Activated CD8-positive, alpha-beta T cell treated with anti-CD3 and anti-CD28 coated beads for 36 hours (primary cell): ENCODE data around the gene AFMID. TPM values are rescaled to one million over a fixed set of nuclear protein-coding genes. Genes with fewer than 3 reads are reported as not detected.

ENCODE experiments used
- ATAC-seq: fragments of 200-7000 bp; cut with Tn5 transposase; one replicate; pipeline ENCODE4 v1.10.0; 2021; ENCODE audit warnings: mild to moderate bottlenecking, moderate library complexity
- CTCF ChIA-PET: fragments of 350-600 bp; sonication (Branson Sonifier 250); formaldehyde crosslinking; loops from one replicate; lab custom pipeline; 2021; ENCODE audit warnings: antibody characterized with exemption; lab: Charles Lee
- POLR2A ChIA-PET: fragments of 350-600 bp; sonication (Branson Sonifier 250); formaldehyde crosslinking; loops from one replicate; lab custom pipeline; 2021; ENCODE audit warnings: antibody characterized with exemption; lab: Charles Lee
- DNase-seq: peaks from one replicate; pipeline ENCODE4 v3.0.0-alpha.2; 2020
- H3K27ac Mint-ChIP-seq: one replicate; pipeline ENCODE4 v1.8.0; 2021; ENCODE audit warnings: mild to moderate bottlenecking, mixed read lengths
- H3K27me3 Mint-ChIP-seq: one replicate; pipeline ENCODE4 v1.8.0; 2021; ENCODE audit warnings: mixed read lengths
- H3K36me3 Mint-ChIP-seq: one replicate; pipeline ENCODE4 v1.8.0; 2021; ENCODE audit warnings: low read depth, mixed read lengths
- H3K4me1 Mint-ChIP-seq: one replicate; pipeline ENCODE4 v1.8.0; 2021; ENCODE audit warnings: low read depth, mixed read lengths
- H3K4me3 Mint-ChIP-seq: one replicate; pipeline ENCODE4 v1.8.0; 2021; ENCODE audit warnings: mild to moderate bottlenecking, moderate library complexity, mixed read lengths
- H3K9me3 Mint-ChIP-seq: one replicate; pipeline ENCODE4 v1.8.0; 2021; ENCODE audit warnings: mixed read lengths
- CTCF ChIP-seq: fragments of 200-600 bp; IDR thresholded peaks from one replicate; pipeline ENCODE4 v1.8.0; 2022; ENCODE audit warnings: antibody characterized with exemption, mild to moderate bottlenecking
- intact Hi-C: fragments of 100-400 bp; cut with micrococcal nuclease; formaldehyde crosslinking; loops from one replicate; pipeline ENCODE4 v1.10.0; 2022
- total RNA-seq, 2 experiments: library from RNA; stranded (reverse); gene quantifications; one replicate each; pipeline ENCODE4 v1.2.3, GENCODE V29; 2021

AFMID gene
- total RNA-seq, 2 experiments from 2014 or later = 20.8 to 27.9 TPM

- CTCF ChIA-PET = interaction anchor here (3.3 kb wide), 1 partner anchor 11 kb away, joined by 17 read pairs; no protein-coding TSS in a partner anchor
- DNase-seq = no peak
- TF ChIP-seq CTCF = no peak
Measured at GRCh38 chr17:78240012-78240655, 53.0 kb downstream of the AFMID start.

GRCh38 chr17:78240839-78241238 lies 53.7 kb downstream of the AFMID start:
- no peak for ATAC-seq
- Mint-ChIP-seq H3K4me3 (no peak overlapping the region), H3K27me3 (no peaks in the 10 kb centered on the region), H3K4me1 (peaks cover 6% of the 10 kb centered on the region), H3K36me3 (no peaks in the 10 kb centered on the region), H3K9me3 (no peaks in the 10 kb centered on the region), H3K27ac (no peak overlapping the region)
- POLR2A ChIA-PET = no interaction called here
- CTCF ChIA-PET = interaction anchor here (1.3 to 3.3 kb wide), 2 partner anchors 10 to 156 kb away, joined by 3 to 17 read pairs; no protein-coding TSS in a partner anchor
- DNase-seq = no peak
- intact Hi-C loops = no loop called here
- no peak for TF ChIP-seq CTCF

More at GRCh38 chr17:78240012-78240655, 53.0 kb downstream of the AFMID start:
- intact Hi-C loops = no loop called here
- POLR2A ChIA-PET = interaction anchor here (0.6 kb wide), 1 partner anchor 14 kb away, joined by 3 read pairs; no protein-coding TSS in a partner anchor
- Mint-ChIP-seq H3K27ac (no peak overlapping the region), H3K36me3 (no peaks in the 10 kb centered on the region), H3K27me3 (no peaks in the 10 kb centered on the region), H3K9me3 (no peaks in the 10 kb centered on the region), H3K4me3 (no peak overlapping the region), H3K4me1 (peaks cover 6% of the 10 kb centered on the region)
- no peak for ATAC-seq

- Mint-ChIP-seq H3K36me3 (no peaks in the 10 kb centered on the region), H3K4me3 (no peak overlapping the region), H3K4me1 (peaks cover 6% of the 10 kb centered on the region), H3K27me3 (no peaks in the 10 kb centered on the region), H3K9me3 (no peaks in the 10 kb centered on the region), H3K27ac (no peak overlapping the region)
- intact Hi-C loops = no loop called here
- ATAC-seq = peak; percentile 34
- no peak for TF ChIP-seq CTCF
- DNase-seq = no peak
- ChIA-PET CTCF (interaction anchor here (1.3 to 3.3 kb wide), 2 partner anchors 9 to 157 kb away, joined by 3 to 17 read pairs; no protein-coding TSS in a partner anchor), POLR2A (no interaction called here)
Measured at GRCh38 chr17:78241277-78242023, 54.3 kb downstream of the AFMID start.

- Mint-ChIP-seq H3K27me3 (no peaks in the 10 kb centered on the region), H3K4me1 (peaks cover 6% of the 10 kb centered on the region), H3K36me3 (no peaks in the 10 kb centered on the region), H3K4me3 (no peak overlapping the region), H3K9me3 (no peaks in the 10 kb centered on the region), H3K27ac (peak overlapping the region; percentile 61)
- no peak for TF ChIP-seq CTCF
- ATAC-seq (peak; percentile 91), DNase-seq (peak; percentile 66)
- intact Hi-C loops = no loop called here
- ChIA-PET POLR2A (interaction anchor here (0.6 to 1.0 kb wide), 3 partner anchors 9 to 117 kb away, joined by 3 read pairs; partner anchors contain the start of gene SOCS3), CTCF (interaction anchor here (3.3 kb wide), 1 partner anchor 9 kb away, joined by 17 read pairs; no protein-coding TSS in a partner anchor)
Measured at GRCh38 chr17:78242024-78242742, 55.0 kb downstream of the AFMID start.
